Progenitor cell of endocrine pancreas (in vitro differentiated cells): ENCODE results near the gene TBL1X. TPM values are rescaled to one million over a fixed set of nuclear protein-coding genes. Genes with fewer than 3 reads are reported as not detected.

Experiments used
- DNase-seq: peaks from one replicate; pipeline ENCODE4 v3.0.0; 2021; ENCODE audit warnings: low spot score; ENCODE audit not compliant: unreplicated experiment
- H3K27ac Mint-ChIP-seq: 2 replicates; pipeline ENCODE4 v1.8.0; 2021; ENCODE audit warnings: mild to moderate bottlenecking, moderate library complexity, mixed read lengths
- H3K27me3 Mint-ChIP-seq: 2 replicates; pipeline ENCODE4 v1.8.0; 2021; ENCODE audit warnings: mixed read lengths
- H3K36me3 Mint-ChIP-seq: 2 replicates; pipeline ENCODE4 v1.8.0; 2022; ENCODE audit warnings: mixed read lengths; ENCODE audit not compliant: insufficient read depth
- H3K4me1 Mint-ChIP-seq: 2 replicates; pipeline ENCODE4 v1.8.0; 2021; ENCODE audit warnings: low read depth, mixed read lengths
- H3K4me3 Mint-ChIP-seq: 2 replicates; pipeline ENCODE4 v1.8.0; 2021; ENCODE audit warnings: low read depth, mild to moderate bottlenecking, moderate library complexity, mixed read lengths
- H3K9me3 Mint-ChIP-seq: 2 replicates; pipeline ENCODE4 v1.8.0; 2021; ENCODE audit warnings: low read depth, mixed read lengths
- total RNA-seq: library from RNA; stranded (reverse); gene quantifications from 2 replicates; pipeline ENCODE4 v1.2.1, GENCODE V29; 2021
- TF ChIP-seq, protein P1 (sequence below): fragments of 200-600 bp; sonication (generic); IDR thresholded peaks from one replicate; pipeline ENCODE4 v1.5.0; 2021; ENCODE audit warnings: antibody characterized with exemption, mild to moderate bottlenecking; ENCODE audit not compliant: unreplicated experiment

Gene TBL1X
- total RNA-seq, 1 donor from 2014 or later: 42.7 TPM

DNA sequence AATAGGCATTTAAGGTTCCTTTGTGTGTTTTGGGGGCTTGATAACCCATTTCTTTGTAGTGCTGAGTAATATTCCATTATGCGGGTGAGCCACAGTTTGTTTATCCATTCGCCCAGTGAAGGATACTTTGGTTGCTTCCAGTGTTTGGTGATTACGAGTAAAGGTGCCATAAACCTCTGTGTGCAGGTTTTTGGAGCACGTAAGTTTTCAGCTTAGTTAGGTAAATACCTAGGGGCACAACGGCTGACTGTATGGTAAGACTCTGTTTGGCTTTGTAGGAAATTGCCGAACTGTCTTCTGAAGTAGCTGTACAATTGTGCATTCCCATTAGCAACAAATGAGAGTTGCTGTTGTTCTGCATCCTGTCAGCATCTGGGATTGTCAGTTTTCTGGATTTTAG is 3.8 kb upstream of the TBL1X start:
- no peak for DNase-seq
- Mint-ChIP-seq H3K27me3 (no peaks in the 10 kb centered on the region), H3K4me1 (peaks cover 19% of the 10 kb centered on the region), H3K36me3 (peaks cover 2% of the 10 kb centered on the region), H3K9me3 (peaks cover 8% of the 10 kb centered on the region), H3K27ac (no peak overlapping the region), H3K4me3 (no peak overlapping the region)
- TF ChIP-seq, protein P1, sequence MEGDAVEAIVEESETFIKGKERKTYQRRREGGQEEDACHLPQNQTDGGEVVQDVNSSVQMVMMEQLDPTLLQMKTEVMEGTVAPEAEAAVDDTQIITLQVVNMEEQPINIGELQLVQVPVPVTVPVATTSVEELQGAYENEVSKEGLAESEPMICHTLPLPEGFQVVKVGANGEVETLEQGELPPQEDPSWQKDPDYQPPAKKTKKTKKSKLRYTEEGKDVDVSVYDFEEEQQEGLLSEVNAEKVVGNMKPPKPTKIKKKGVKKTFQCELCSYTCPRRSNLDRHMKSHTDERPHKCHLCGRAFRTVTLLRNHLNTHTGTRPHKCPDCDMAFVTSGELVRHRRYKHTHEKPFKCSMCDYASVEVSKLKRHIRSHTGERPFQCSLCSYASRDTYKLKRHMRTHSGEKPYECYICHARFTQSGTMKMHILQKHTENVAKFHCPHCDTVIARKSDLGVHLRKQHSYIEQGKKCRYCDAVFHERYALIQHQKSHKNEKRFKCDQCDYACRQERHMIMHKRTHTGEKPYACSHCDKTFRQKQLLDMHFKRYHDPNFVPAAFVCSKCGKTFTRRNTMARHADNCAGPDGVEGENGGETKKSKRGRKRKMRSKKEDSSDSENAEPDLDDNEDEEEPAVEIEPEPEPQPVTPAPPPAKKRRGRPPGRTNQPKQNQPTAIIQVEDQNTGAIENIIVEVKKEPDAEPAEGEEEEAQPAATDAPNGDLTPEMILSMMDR: no peak

DNA sequence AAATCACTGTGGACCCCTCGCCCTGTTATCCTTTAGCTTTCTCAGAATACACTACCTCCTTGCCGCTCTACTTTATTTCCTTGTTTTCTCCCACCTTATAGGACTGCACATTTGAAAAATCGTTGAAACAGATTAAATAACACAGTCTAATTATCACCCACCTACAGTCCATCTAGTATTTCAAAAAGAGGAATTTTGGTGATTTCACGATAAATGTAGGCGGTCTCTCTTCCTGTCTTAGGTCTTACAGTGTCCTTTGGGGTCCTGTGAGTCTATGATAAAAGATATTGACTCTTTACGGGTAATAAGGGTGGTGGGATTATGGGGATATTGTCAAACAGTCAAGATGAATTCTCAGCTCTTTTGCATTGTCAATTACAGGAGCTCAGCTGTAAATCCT is 2.4 kb upstream of the TBL1X start:
- TF ChIP-seq, protein P1: no peak
- no peak for DNase-seq
- Mint-ChIP-seq H3K4me3 (no peak overlapping the region), H3K36me3 (peaks cover 2% of the 10 kb centered on the region), H3K27me3 (no peaks in the 10 kb centered on the region), H3K4me1 (peaks cover 24% of the 10 kb centered on the region), H3K27ac (peak overlapping the region; percentile 70), H3K9me3 (peaks cover 8% of the 10 kb centered on the region)

DNA sequence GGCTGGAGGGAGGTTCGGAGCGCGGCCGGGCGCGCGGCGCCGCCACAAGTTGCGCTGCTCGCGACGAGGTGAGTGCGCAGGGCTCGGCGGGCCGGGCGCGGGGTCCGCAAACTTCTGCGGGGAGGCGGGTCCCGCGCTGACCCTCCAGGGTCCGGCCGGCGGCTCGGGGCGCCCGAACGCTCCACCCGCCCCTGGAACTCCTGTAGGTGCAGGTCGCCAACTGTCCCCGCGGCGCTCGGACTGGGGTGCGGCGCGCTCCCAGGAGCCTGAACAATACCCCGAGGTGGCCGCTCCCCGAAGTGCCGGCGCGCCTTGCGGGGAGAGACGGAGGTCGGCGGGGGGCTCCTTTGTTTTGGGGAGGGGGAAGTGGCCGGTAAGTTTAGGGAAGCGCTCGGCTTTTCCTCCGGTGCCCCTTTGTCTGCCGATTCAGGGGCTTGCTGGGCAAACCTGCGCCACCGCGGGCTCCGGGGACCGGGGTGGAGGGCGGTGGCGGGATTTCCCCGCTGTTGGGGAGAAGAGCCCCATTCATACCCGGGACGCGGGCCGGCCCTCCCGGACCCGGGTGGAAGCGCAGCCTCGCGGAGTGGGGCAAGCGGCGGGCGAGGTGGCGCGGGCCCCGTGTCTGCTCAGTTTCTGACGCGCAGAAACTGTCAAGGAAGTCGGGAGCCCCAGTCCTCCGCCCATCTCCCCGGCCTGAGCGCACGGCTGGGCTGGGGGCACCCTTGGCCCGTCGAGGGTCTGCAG is 694 bp downstream of the TBL1X start:
- Mint-ChIP-seq H3K36me3 (peaks cover 7% of the 10 kb centered on the region), H3K27me3 (no peaks in the 10 kb centered on the region), H3K9me3 (peaks cover 8% of the 10 kb centered on the region), H3K4me1 (peaks cover 25% of the 10 kb centered on the region), H3K27ac (no peak overlapping the region), H3K4me3 (peak overlapping the region; percentile 63)
- DNase-seq: no peak
- TF ChIP-seq, protein P1: no peak

DNA sequence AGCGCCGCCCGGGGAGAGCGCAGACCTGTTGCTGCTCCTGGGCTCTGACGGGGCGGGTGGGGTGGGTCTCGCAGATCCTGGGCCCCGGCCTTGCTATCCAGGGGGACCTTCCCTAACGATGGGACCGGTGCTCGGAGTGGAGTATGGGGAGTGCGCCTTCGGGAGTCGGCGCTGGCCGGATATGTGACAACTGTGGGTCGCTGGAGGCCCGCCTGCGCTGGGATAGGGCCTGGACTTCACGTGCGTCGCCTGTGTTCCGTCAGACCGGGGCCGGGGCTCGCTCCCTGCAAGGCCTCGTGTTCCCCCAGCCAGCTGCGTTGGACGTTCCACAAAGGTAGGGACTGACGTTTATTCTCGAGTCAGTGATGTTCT is 1.3 kb downstream of the TBL1X start:
- H3K4me3 Mint-ChIP-seq: peak overlapping the region; percentile 74
- no peaks in the 10 kb centered on the region for H3K27me3 Mint-ChIP-seq
- H3K36me3 Mint-ChIP-seq: peaks cover 9% of the 10 kb centered on the region
- peaks cover 4% of the 10 kb centered on the region for H3K9me3 Mint-ChIP-seq
- DNase-seq: no peak
- H3K27ac Mint-ChIP-seq: peak overlapping the region; percentile 73
- H3K4me1 Mint-ChIP-seq: peaks cover 25% of the 10 kb centered on the region
- TF ChIP-seq, protein P1: no peak

DNA sequence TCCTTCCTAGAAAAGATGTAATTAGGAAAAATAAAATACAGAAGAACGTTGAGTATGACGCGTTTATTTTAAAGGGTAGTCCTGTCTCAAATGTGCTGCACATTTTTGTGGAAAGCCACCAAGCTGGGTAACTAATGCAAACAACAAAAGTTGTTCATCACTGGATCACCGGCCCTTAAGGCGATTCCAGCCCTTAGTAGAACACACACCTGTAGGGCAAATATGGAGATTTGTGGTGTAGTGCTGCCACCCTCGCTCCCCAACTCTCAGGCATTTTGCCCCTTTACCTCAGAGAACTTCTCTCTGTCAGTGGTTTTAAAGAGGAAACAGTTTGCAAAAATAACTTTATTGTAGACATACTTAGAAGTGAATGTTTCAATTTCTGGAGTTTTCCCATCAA is 1.9 kb downstream of the TBL1X start:
- TF ChIP-seq, protein P1: no peak
- peaks cover 10% of the 10 kb centered on the region for H3K36me3 Mint-ChIP-seq
- H3K27ac Mint-ChIP-seq: peak overlapping the region; percentile 73

More for the DNA sequence above, 1.9 kb downstream of the TBL1X start:
- H3K4me1 Mint-ChIP-seq: peaks cover 30% of the 10 kb centered on the region
- H3K27me3 Mint-ChIP-seq: no peaks in the 10 kb centered on the region
- H3K9me3 Mint-ChIP-seq: peaks cover 6% of the 10 kb centered on the region
- peak overlapping the region; percentile 74 for H3K4me3 Mint-ChIP-seq
- DNase-seq: no peak
